ENCODE data around the gene GLUL.
"Not testable (repeated sequence)": the region's sequence is repeated elsewhere in the genome, so short reads cannot be mapped to it uniquely, and the experiment has no call there.

Gene GLUL

DNA sequence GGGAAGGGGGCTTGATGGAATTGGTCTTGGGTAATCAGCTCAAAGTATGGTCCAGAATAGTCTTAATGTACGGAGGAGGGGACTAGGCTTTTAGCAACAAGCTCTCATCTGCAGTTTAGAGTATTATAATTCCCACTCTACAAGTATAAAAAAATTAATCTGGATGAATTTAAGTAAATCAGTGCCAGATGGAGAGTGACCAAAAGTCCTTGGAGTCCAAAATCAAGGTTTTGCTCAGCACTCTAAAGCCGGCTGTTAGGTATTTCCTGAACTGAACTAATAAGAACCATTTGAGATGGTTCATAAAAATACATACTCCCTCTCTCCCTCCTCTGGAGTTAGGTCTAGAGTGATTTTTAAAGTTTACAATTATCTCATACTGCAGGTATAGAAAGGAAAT, 23.7 kb downstream of the GLUL start:
- DNase-seq = no peak

GRCh38 chr1:182366596-182366995, 25.0 kb downstream of the GLUL start:
- no peak for DNase-seq

DNA sequence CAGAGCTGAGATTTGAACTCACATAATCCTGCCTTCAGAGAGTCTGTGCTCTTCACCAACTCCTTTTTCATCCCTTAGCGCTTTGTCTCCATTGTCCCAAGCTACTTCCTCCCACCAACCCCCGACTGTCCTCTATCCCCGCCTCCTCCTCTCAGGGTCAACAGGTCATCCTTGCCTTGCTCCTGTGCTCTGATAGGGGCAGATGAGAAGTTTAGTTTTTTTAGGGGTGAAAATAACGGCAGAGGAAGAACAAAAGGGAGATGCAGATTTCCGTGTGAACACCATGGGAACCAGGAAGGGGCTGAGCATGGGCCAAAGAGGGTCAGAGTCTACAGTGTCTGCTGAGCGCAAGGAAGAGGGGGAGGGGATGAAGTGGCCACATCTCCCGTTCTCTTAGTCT, 31.9 kb downstream of the GLUL start:
- DNase-seq = no peak

- DNase-seq = no peak
These were observed 33.7 kb downstream of the GLUL start for GRCh38 chr1:182357913-182358312.

DNA sequence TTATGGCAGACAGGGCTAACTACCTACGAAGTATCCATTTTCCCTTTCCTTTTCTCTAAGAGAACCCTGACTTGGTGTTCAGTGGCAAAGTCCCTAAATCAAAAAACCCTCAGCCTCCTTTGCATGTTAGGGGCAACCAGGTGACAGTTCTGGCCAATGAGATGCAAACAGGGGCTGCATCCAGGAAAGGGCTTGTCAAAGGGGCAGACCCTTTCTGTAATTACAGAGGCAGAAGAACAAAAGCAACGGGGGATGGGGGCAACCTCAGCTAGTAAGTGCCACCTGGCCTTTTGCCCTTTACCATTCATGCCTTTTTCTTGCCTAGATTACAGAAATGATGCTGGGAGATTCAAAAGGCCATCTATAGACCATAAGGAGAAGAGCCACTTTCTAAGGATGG, 34.4 kb downstream of the GLUL start:
- no peak for DNase-seq

GRCh38 chr1:182355723-182356098, 35.9 kb downstream of the GLUL start:
- no peak for DNase-seq

DNA sequence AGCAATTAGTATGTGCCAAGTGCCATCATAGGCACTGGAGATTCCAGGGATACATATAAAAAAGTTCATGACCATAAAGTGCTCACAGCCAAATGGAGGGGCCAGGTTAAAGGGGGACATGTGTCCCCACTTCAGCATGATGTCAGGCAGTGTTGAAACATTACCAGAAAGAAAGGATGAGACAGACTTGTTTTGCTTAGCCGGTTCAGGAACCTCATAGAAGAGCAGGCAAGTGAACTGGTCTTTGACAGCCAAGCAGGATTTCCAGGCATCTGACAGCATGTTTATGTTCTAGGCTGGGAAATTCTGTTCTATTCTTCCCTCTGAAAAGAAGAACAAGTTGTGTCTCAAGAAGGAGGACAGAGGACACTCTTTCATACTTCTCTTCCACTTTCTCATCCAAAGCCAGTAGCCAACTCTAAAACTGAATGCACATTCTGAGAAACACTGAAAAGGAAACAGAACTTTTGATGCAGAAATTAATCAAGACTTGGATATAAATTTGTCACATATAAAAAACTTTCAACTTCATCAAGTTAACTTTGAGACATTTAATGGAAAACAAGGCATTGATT, 39.7 kb downstream of the GLUL start:
- DNase-seq = no peak

DNA sequence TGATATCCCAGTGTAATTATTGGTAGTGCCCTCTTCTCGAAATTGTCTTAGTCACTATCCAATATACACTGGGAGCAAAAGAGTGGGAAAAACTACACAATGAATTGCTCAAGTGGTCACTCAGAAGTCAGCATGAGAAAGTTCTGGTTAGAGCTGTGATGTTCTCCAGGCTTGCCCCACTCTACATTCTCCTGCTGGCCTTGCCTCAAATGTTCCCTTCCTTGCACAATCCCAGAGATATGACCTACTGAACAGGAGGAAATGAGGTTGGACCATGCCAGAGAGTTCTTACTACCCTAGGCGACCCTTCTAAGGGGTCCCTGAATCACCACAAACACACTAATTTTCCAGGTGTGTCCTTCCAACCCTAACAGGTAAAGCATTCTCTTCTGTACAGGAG, 40.8 kb downstream of the GLUL start:
- no peak for DNase-seq

DNA sequence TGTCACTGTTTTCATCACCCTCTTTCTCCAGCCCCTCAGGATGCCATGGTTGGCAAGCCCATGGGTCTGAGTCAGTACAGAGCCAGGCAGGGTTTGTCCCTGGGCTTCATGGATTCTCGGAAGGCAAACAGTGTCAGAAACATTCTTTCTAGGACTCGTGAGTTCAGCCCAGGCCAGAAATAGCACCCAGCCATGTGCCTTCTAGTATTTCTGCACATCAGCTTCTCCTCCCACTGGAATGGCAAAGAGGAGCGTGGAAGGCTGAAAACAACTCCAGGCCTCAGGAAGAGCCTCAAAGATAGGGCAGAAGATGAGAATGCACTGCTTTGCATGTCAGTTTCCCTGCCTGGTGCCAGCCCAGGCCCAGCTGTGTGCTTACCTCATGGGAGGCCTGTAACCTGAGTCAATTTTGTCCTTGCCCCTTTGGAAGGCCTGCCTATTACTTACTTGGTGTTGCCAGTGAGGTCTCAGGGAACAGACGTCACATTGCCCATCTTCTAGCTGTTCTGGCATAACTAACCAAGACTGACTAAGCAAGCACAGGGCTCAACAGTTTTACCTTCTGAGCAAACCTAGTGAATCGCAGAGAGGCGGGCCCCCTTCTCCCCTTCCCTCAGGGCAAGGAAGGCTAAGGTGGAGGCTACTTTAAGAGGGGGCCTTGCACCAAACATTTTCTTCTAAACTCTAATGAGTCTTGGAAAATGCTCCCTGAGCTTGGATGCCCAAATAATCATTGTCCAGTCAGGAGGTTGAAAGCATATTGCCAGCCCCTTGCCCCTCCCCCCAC, 42.4 kb downstream of the GLUL start:
- no peak for DNase-seq

- DNase-seq = no peak
These were observed 44.6 kb downstream of the GLUL start for GRCh38 chr1:182347019-182347418.

- no peak for DNase-seq
These were observed 51.1 kb downstream of the GLUL start for GRCh38 chr1:182340233-182341058.

- no peak for DNase-seq
These were observed 51.9 kb downstream of the GLUL start for GRCh38 chr1:182339684-182340083.

GRCh38 chr1:182338806-182339370, 52.7 kb downstream of the GLUL start:
- no peak for DNase-seq

- DNase-seq = no peak
These were observed 53.6 kb downstream of the GLUL start for GRCh38 chr1:182337736-182338571.

- DNase-seq = no peak
These were observed 55.6 kb downstream of the GLUL start for GRCh38 chr1:182335771-182336566.

DNA sequence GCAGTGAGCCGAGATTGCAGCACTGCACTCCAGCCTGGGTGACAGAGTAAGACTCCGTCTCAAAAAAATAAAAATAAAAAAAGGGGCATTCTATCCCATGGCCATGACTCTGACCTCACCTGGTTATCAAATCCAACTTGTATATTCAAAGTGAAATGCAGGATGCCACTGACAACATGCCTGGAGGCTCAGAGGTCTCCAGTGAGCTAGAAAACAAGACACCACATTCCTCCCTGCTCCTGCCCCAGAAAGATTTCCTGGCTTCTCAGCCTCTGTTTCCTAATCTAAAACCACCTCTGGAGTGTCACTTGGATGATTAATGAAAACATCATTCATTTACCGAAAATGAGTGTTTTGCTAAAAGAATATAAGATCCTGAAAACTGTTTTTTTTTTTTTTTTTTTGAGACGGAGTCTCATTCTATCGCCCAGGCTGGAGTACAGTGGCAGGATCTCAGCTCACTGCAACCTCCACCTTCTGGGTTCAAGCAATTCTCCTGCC, 58.5 kb downstream of the GLUL start:
- DNase-seq = not testable (repeated sequence)

DNA sequence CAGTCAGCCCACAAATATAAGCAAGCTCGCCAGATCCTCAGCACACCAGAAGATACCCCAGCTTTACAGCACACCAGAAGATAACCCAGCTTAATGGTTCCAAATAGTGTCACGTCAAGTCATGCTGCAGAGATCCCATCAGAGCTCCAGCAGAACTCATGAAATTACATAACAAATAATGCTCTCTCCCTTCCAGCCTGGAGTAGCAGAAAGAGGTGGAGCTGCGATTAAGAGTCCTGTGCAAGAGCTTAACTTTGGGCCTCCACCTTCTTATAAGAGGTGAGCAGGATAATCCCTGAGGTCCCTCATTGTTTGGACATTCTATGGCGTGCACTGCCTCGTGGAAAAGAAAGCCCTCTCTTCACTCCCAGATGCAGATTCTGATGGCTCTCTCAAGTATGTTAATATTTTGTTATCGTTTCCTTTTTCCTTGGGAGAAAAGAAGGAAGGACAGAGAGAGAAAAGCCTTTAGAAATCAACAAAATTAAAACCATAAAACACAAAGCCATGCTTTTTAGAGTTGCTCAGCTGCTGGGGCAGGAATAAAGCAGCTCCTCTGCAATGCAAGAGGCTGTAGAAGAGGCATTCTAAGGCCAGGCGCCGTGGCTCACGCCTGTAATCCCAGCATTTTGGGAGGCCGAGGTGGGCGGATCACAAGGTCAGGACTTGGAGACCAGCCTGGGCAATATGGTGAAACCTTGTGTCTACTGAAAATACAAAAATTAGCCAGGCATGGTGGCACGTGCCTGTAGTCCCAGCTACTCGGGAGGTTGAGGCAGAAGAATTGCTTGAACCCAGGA, 59.1 kb downstream of the GLUL start:
- no peak for DNase-seq
